Measurements from ENCODE around the gene CPA3.

The CPA3 gene

DNA sequence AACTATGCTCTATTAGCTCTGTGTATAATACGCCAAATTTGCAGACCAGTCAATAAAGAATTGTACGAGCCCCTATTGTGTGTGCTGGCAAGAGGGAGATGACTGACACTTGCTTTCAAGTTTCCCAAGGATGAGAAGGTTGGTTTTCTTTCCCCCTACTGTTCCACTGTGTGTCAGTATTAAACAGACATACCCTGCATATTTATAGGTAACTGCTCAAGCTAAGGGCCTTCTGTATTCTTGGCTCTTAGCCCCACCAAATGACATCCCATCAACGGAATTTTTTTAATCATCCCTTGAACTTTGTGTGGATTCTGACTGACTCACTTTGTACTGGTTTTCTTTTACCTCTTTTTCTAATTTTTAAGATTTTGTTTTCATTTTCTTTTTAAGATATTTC, 65.7 kb downstream of the CPA3 start:
- Histone ChIP-seq H3K27me3 (ENCODE audit: insufficient read depth, low read length) (no peaks in the 10 kb centered on the region), H3K9ac (ENCODE audit: low read depth, low read length) (no peak overlapping the region), H3K4me1 (ENCODE audit: insufficient read depth, low read length) (no peaks in the 10 kb centered on the region), H3K4me3 (ENCODE audit: low read length) (no peak overlapping the region), H3K9me3 (ENCODE audit: insufficient read depth, low read depth, low read length) (no peaks in the 10 kb centered on the region), H3K27ac (ENCODE audit: low read length) (no peak overlapping the region), H3K36me3 (ENCODE audit: insufficient read depth, low read depth, low read length) (no peaks in the 10 kb centered on the region)

- H3K9me3 ChIP-seq (ENCODE audit: insufficient read depth, low read depth, low read length), result no peaks in the 10 kb centered on the region
- no peak overlapping the region for H3K9ac ChIP-seq (ENCODE audit: low read depth, low read length)
- no peak overlapping the region for H3K4me3 ChIP-seq (ENCODE audit: low read length)
- H3K36me3 ChIP-seq (ENCODE audit: insufficient read depth, low read depth, low read length), result no peaks in the 10 kb centered on the region
- H3K27ac ChIP-seq (ENCODE audit: low read length), result no peak overlapping the region
- no peaks in the 10 kb centered on the region for H3K27me3 ChIP-seq (ENCODE audit: insufficient read depth, low read length)
- H3K4me1 ChIP-seq (ENCODE audit: insufficient read depth, low read length), result no peaks in the 10 kb centered on the region
Observed at GRCh38 chr3:148931574-148931973, 66.5 kb downstream of the CPA3 start.

DNA sequence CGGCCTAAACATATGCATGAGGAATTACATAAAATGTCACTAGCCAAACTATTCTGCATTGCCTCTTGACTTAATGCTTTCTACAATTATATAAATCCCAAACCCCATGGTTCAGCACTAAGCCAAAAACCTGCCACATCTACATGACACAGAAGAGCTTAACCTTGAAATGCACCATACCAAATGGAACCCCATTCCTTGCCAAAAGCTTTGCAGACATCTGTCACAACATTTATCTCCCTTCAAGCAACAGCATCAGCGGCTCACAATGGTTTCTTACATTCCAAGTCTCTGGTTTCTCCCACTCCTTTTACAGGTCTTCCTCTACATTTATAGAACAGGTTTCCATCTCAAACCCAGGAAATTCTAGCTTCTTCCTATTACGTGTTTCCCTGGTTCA, 67.9 kb downstream of the CPA3 start:
- Histone ChIP-seq H3K27ac (ENCODE audit: low read length) (no peak overlapping the region), H3K4me3 (ENCODE audit: low read length) (no peak overlapping the region), H3K36me3 (ENCODE audit: insufficient read depth, low read depth, low read length) (no peaks in the 10 kb centered on the region), H3K9me3 (ENCODE audit: insufficient read depth, low read depth, low read length) (no peaks in the 10 kb centered on the region), H3K4me1 (ENCODE audit: insufficient read depth, low read length) (no peaks in the 10 kb centered on the region), H3K27me3 (ENCODE audit: insufficient read depth, low read length) (no peaks in the 10 kb centered on the region), H3K9ac (ENCODE audit: low read depth, low read length) (no peak overlapping the region)

- Histone ChIP-seq H3K27me3 (ENCODE audit: insufficient read depth, low read length) (no peaks in the 10 kb centered on the region), H3K9ac (ENCODE audit: low read depth, low read length) (no peak overlapping the region), H3K4me3 (ENCODE audit: low read length) (no peak overlapping the region), H3K36me3 (ENCODE audit: insufficient read depth, low read depth, low read length) (no peaks in the 10 kb centered on the region), H3K27ac (ENCODE audit: low read length) (no peak overlapping the region), H3K4me1 (ENCODE audit: insufficient read depth, low read length) (no peaks in the 10 kb centered on the region), H3K9me3 (ENCODE audit: insufficient read depth, low read depth, low read length) (no peaks in the 10 kb centered on the region)
Observed at GRCh38 chr3:148937467-148938255, 72.6 kb downstream of the CPA3 start.

- H3K27ac ChIP-seq (ENCODE audit: low read length), result no peak overlapping the region
Observed at GRCh38 chr3:148938306-148938705, 73.2 kb downstream of the CPA3 start.

DNA sequence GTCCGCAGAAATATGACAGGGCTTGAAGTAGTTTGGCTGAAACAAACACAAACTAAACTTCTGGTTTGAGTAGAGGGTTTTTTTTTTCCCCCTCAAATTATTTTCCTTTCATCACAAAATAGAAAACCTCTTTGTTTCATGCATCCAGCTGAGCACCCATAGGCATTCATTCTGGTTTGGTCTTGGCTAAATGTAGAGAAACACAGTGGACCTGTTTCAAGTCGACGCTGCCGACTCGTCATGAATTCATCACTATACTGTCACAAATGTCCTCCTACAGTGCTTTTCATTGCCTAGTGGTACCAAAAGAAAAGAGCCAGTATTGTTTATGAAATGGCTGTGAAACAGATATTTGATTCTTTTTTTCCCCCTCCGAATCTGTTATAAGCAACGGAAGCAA, 73.8 kb downstream of the CPA3 start:
- Histone ChIP-seq H3K9me3 (ENCODE audit: insufficient read depth, low read depth, low read length) (no peaks in the 10 kb centered on the region), H3K36me3 (ENCODE audit: insufficient read depth, low read depth, low read length) (no peaks in the 10 kb centered on the region), H3K27ac (ENCODE audit: low read length) (no peak overlapping the region), H3K4me1 (ENCODE audit: insufficient read depth, low read length) (no peaks in the 10 kb centered on the region), H3K9ac (ENCODE audit: low read depth, low read length) (no peak overlapping the region), H3K27me3 (ENCODE audit: insufficient read depth, low read length) (no peaks in the 10 kb centered on the region), H3K4me3 (ENCODE audit: low read length) (no peak overlapping the region)

More at GRCh38 chr3:148938306-148938705, 73.2 kb downstream of the CPA3 start:
- Histone ChIP-seq H3K4me1 (ENCODE audit: insufficient read depth, low read length) (no peaks in the 10 kb centered on the region), H3K4me3 (ENCODE audit: low read length) (no peak overlapping the region), H3K27me3 (ENCODE audit: insufficient read depth, low read length) (no peaks in the 10 kb centered on the region), H3K36me3 (ENCODE audit: insufficient read depth, low read depth, low read length) (no peaks in the 10 kb centered on the region), H3K9ac (ENCODE audit: low read depth, low read length) (no peak overlapping the region), H3K9me3 (ENCODE audit: insufficient read depth, low read depth, low read length) (no peaks in the 10 kb centered on the region)

DNA sequence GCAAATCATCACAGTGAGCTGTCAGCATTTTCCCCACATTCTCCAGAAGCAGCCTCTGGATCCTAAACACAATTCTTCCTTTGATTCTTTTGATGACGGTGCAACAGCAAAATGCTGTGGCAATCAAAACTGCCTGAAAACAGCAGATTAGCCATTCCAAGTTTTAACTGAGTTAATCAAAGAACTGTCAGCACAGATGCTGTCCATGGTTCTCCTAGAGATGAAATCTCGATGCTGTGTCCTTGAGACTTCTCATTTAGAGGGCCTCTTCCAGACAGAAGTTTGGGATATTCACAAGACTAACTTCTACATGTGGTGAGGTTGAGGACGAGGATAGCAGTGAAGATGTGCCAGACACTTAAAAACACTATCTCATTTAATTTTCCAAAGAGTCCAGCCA, 75.9 kb downstream of the CPA3 start:
- Histone ChIP-seq H3K27ac (ENCODE audit: low read length) (no peak overlapping the region), H3K9ac (ENCODE audit: low read depth, low read length) (no peak overlapping the region), H3K27me3 (ENCODE audit: insufficient read depth, low read length) (no peaks in the 10 kb centered on the region), H3K4me3 (ENCODE audit: low read length) (no peak overlapping the region), H3K9me3 (ENCODE audit: insufficient read depth, low read depth, low read length) (no peaks in the 10 kb centered on the region), H3K36me3 (ENCODE audit: insufficient read depth, low read depth, low read length) (no peaks in the 10 kb centered on the region), H3K4me1 (ENCODE audit: insufficient read depth, low read length) (no peaks in the 10 kb centered on the region)

DNA sequence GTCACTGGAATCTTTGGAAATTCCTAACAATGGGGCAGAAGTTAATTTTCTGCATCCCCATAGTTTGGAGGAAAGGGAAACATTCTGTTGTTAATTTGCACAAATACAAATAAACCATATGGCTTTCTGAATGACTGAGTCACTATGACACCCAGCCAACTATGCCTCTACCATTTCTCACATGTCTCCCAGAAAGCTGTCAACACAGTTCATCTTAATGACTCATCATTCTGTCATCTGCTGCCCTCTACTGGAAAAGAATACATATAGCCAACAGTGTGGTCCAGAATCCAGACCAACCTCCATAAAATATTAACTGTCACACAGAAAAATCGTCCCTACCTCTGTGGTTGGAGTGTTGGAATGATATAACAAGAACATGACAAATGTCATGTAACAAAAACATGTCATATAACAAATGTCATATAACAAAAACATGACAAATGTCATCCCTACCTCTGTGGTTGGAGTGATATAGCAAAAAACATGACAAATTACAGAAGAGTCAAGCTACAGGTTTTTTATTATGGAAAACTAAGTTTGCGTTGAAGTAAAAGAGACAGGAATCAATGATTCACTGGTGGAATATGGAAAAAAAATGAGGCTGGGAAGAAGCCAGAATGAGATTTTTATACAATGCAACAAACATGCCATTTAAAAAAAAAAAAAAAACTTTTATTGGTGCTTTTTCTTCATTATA, 78.6 kb downstream of the CPA3 start:
- H3K27me3 ChIP-seq (ENCODE audit: insufficient read depth, low read length), result no peaks in the 10 kb centered on the region
- H3K9ac ChIP-seq (ENCODE audit: low read depth, low read length), result no peak overlapping the region
- no peak overlapping the region for H3K27ac ChIP-seq (ENCODE audit: low read length)
- H3K4me1 ChIP-seq (ENCODE audit: insufficient read depth, low read length), result no peaks in the 10 kb centered on the region
- no peaks in the 10 kb centered on the region for H3K36me3 ChIP-seq (ENCODE audit: insufficient read depth, low read depth, low read length)
- H3K9me3 ChIP-seq (ENCODE audit: insufficient read depth, low read depth, low read length), result no peaks in the 10 kb centered on the region
- no peak overlapping the region for H3K4me3 ChIP-seq (ENCODE audit: low read length)

- H3K9ac ChIP-seq (ENCODE audit: low read depth, low read length), result no peak overlapping the region
- no peaks in the 10 kb centered on the region for H3K36me3 ChIP-seq (ENCODE audit: insufficient read depth, low read depth, low read length)
- no peaks in the 10 kb centered on the region for H3K27me3 ChIP-seq (ENCODE audit: insufficient read depth, low read length)
- no peak overlapping the region for H3K4me3 ChIP-seq (ENCODE audit: low read length)
- H3K4me1 ChIP-seq (ENCODE audit: insufficient read depth, low read length), result no peaks in the 10 kb centered on the region
- no peaks in the 10 kb centered on the region for H3K9me3 ChIP-seq (ENCODE audit: insufficient read depth, low read depth, low read length)
- no peak overlapping the region for H3K27ac ChIP-seq (ENCODE audit: low read length)
Observed at GRCh38 chr3:148945116-148945515, 80.0 kb downstream of the CPA3 start.

Data from iPS-20b (cell line).